NCI-H460 (cell line): ENCODE data around the gene PADI4. TPM values are rescaled to one million over a fixed set of nuclear protein-coding genes. Genes with fewer than 3 reads are reported as not detected.
"Not testable (repeated sequence)": the region's sequence is repeated elsewhere in the genome, so short reads cannot be mapped to it uniquely, and the experiment has no call there.

ENCODE experiments used
- DNase-seq: peaks from one replicate; pipeline ENCODE4 v3.0.0-alpha.2; 2016; ENCODE audit warnings: low read depth; ENCODE audit errors: extremely low read depth
- total RNA-seq: library from RNA; depleted of rRNA; stranded (reverse); fragments of >200 nt; shearing (Covaris generic); gene quantifications from 2 replicates; pipeline ENCODE4 v1.2.3, GENCODE V29; 2014

Gene PADI4
- total RNA-seq, 1 experiment from 2014 or later: not detected

GRCh38 chr1:17371896-17372295 is 63.9 kb downstream of the PADI4 start, which contains the start of gene PADI6:
PADI6 (plus strand) TSS chr1:17372196; CDS start chr1:17372246, 50 bp downstream.
- no peak for DNase-seq

GRCh38 chr1:17372955-17373354 is 65.0 kb downstream of the PADI4 start:
- DNase-seq: no peak

GRCh38 chr1:17375651-17376050 is 67.7 kb downstream of the PADI4 start:
- DNase-seq: no peak

GRCh38 chr1:17377325-17377953 is 69.4 kb downstream of the PADI4 start:
- no peak for DNase-seq

- DNase-seq: no peak
Observed at GRCh38 chr1:17381161-17381560, 73.2 kb downstream of the PADI4 start.

- no peak for DNase-seq
Observed at GRCh38 chr1:17392199-17392740, 84.3 kb downstream of the PADI4 start.

- DNase-seq: no peak
Observed at GRCh38 chr1:17393230-17393629, 85.2 kb downstream of the PADI4 start.

- DNase-seq: no peak
Observed at GRCh38 chr1:17397910-17398695, 90.1 kb downstream of the PADI4 start.

- no peak for DNase-seq
Observed at GRCh38 chr1:17400725-17401341, 92.8 kb downstream of the PADI4 start.

- DNase-seq: no peak
Observed at GRCh38 chr1:17401841-17402240, 93.8 kb downstream of the PADI4 start.

- no peak for DNase-seq
Observed at GRCh38 chr1:17403081-17403480, 95.1 kb downstream of the PADI4 start.

- DNase-seq: no peak
Observed at GRCh38 chr1:17404034-17404684, 96.2 kb downstream of the PADI4 start.

- no peak for DNase-seq
Observed at GRCh38 chr1:17404820-17405219, 96.8 kb downstream of the PADI4 start.

- DNase-seq: peak; percentile 50
Observed at GRCh38 chr1:17405898-17406759, 98.1 kb downstream of the PADI4 start.

- not testable (repeated sequence) for DNase-seq
Observed at GRCh38 chr1:17406760-17407475, 98.9 kb downstream of the PADI4 start.

GRCh38 chr1:17407786-17408514 is 100.0 kb downstream of the PADI4 start:
- DNase-seq: not testable (repeated sequence)

GRCh38 chr1:17409391-17409811 is 101.4 kb downstream of the PADI4 start:
- no peak for DNase-seq

GRCh38 chr1:17412093-17412870 is 104.3 kb downstream of the PADI4 start:
- no peak for DNase-seq
